Neural cell (in vitro differentiated cells): Measurements from ENCODE around the gene NOP16. TPM values are rescaled to one million over a fixed set of nuclear protein-coding genes. Genes with fewer than 3 reads are reported as not detected.

ENCODE experiments used
- H2AFZ ChIP-seq: fragments of 200-600, 300-800 bp; sonication (generic), shearing (Covaris generic); 2 replicates; pipeline ENCODE4 v1.6.0; 2014; ENCODE audit warnings: low read depth, mild to moderate bottlenecking, antibody characterized with exemption, low read length, moderate library complexity
- H3F3A ChIP-seq: fragments of 200-600 bp; shearing (Covaris generic); 2 replicates; pipeline ENCODE4 v1.6.1; 2016; ENCODE audit warnings: mild to moderate bottlenecking, moderate library complexity, mixed read lengths, antibody characterized with exemption, low read length; ENCODE audit not compliant: insufficient read depth, poor library complexity, severe bottlenecking
- H3K27ac ChIP-seq: fragments of 200-600, 300-800 bp; sonication (generic), shearing (Covaris generic); 2 replicates; pipeline ENCODE4 v1.5.1; 2014; ENCODE audit warnings: mild to moderate bottlenecking, low read length, moderate library complexity
- H3K27me3 ChIP-seq: fragments of 300-800, 200-600 bp; sonication (generic), shearing (Covaris generic); 2 replicates; pipeline ENCODE4 v1.6.0; 2014; ENCODE audit warnings: mild to moderate bottlenecking, low read depth, low read length, moderate library complexity; ENCODE audit not compliant: insufficient read depth
- H3K36me3 ChIP-seq: fragments of 300-800, 200-600 bp; sonication (generic), shearing (Covaris generic); 2 replicates; pipeline ENCODE4 v1.5.1; 2014; ENCODE audit warnings: mild to moderate bottlenecking, antibody characterized with exemption, low read length, moderate library complexity; ENCODE audit not compliant: insufficient read depth
- H3K4me2 ChIP-seq: fragments of 300-800, 200-600 bp; sonication (generic), shearing (Covaris generic); 2 replicates; pipeline ENCODE4 v1.6.0; 2014; ENCODE audit warnings: mild to moderate bottlenecking, low read length
- H3K4me3 ChIP-seq: fragments of 300-800, 200-600 bp; sonication (generic), shearing (Covaris generic); 2 replicates; pipeline ENCODE4 v1.5.1; 2014; ENCODE audit warnings: mild to moderate bottlenecking, low read length, moderate library complexity
- H3K79me2 ChIP-seq: fragments of 200-600 bp; shearing (Covaris generic); replicated peaks from 2 replicates; pipeline ENCODE4 v1.6.0; 2014; ENCODE audit warnings: mild to moderate bottlenecking, low read length, moderate library complexity; ENCODE audit not compliant: insufficient read depth
- H3K9ac ChIP-seq: fragments of 300-800, 200-600 bp; sonication (generic), shearing (Covaris generic); 2 replicates; pipeline ENCODE4 v1.6.1; 2016; ENCODE audit warnings: mild to moderate bottlenecking, low read length, mixed read lengths
- H3K9me2 ChIP-seq: fragments of 200-600 bp; shearing (Covaris generic); 2 replicates; pipeline ENCODE4 v1.6.1; 2016; ENCODE audit warnings: mild to moderate bottlenecking, low read length, mixed read lengths; ENCODE audit not compliant: insufficient read depth
- H3K9me3 ChIP-seq: fragments of 200-600, 300-800 bp; sonication (generic), shearing (Covaris generic); 2 replicates; pipeline ENCODE4 v1.6.1; 2016; ENCODE audit warnings: mild to moderate bottlenecking, mixed run types, low read length, moderate library complexity, mixed read lengths
- H4K20me1 ChIP-seq: fragments of 200-600 bp; shearing (Covaris generic); 2 replicates; pipeline ENCODE4 v1.6.1; 2016; ENCODE audit warnings: mild to moderate bottlenecking, mixed run types; ENCODE audit not compliant: insufficient read depth
- CTCF ChIP-seq: fragments of 450-650 bp; IDR thresholded peaks from 2 replicates; pipeline ENCODE4 v1.5.1; 2014; ENCODE audit warnings: antibody characterized with exemption, mild to moderate bottlenecking, moderate library complexity; ENCODE audit not compliant: poor library complexity, severe bottlenecking
- EP300 ChIP-seq: fragments of 450-650 bp; conservative IDR thresholded peaks from 2 replicates; pipeline ENCODE4 v1.6.1; 2014; ENCODE audit warnings: antibody characterized with exemption, mild to moderate bottlenecking, moderate library complexity; ENCODE audit not compliant: poor library complexity, severe bottlenecking
- EZH2 ChIP-seq: fragments of 200-600, 300-800 bp; shearing (Covaris generic), sonication (generic); IDR thresholded peaks from 2 replicates; pipeline ENCODE4 v1.6.1; 2014; ENCODE audit warnings: antibody characterized with exemption, low read length, borderline replicate concordance, mild to moderate bottlenecking; ENCODE audit not compliant: insufficient read depth, poor library complexity, severe bottlenecking
- MXI1 ChIP-seq: fragments of 450-650 bp; conservative IDR thresholded peaks from 2 replicates; pipeline ENCODE4 v1.6.1; 2014; ENCODE audit warnings: antibody characterized with exemption, mild to moderate bottlenecking; ENCODE audit not compliant: poor library complexity, severe bottlenecking
- POLR2AphosphoS5 ChIP-seq: IDR thresholded peaks from 2 replicates; pipeline ENCODE4 v1.6.1; 2012
- RAD21 ChIP-seq: fragments of 450-650 bp; conservative IDR thresholded peaks from 2 replicates; pipeline ENCODE4 v1.6.1; 2014; ENCODE audit warnings: antibody characterized with exemption, mild to moderate bottlenecking, moderate library complexity
- REST ChIP-seq: IDR thresholded peaks from 2 replicates; pipeline ENCODE4 v1.6.1; 2012; ENCODE audit warnings: borderline replicate concordance
- SMC3 ChIP-seq: fragments of 450-650 bp; conservative IDR thresholded peaks from 2 replicates; pipeline ENCODE4 v1.6.1; 2014; ENCODE audit warnings: antibody characterized with exemption, mild to moderate bottlenecking, moderate library complexity; ENCODE audit not compliant: poor library complexity
- TAF1 ChIP-seq: IDR thresholded peaks from 2 replicates; pipeline ENCODE4 v1.6.1; 2012; ENCODE audit warnings: low read depth
- polyA plus RNA-seq: library from polyadenylated mRNA; depleted of rRNA; stranded (reverse); fragments of >200 nt; gene quantifications from 2 replicates; pipeline ENCODE4 v1.2.3, GENCODE V29; 2014

NOP16 gene
- polyA plus RNA-seq, 1 donor from 2014 or later: 23.9 TPM

GRCh38 chr5:176373100-176373818 is 15.1 kb downstream of the NOP16 start:
- H3K4me2 ChIP-seq: no peak overlapping the region
- H2AFZ ChIP-seq: no peak overlapping the region
- H3K27me3 ChIP-seq: no peaks in the 10 kb centered on the region
- no peaks in the 10 kb centered on the region for H3K36me3 ChIP-seq
- H3K9me3 ChIP-seq: no peaks in the 10 kb centered on the region
- TF ChIP-seq POLR2AphosphoS5: no peak
- TF ChIP-seq RAD21: no peak
- TF ChIP-seq TAF1: no peak
- no peak for TF ChIP-seq SMC3
- TF ChIP-seq EP300: no peak
- H4K20me1 ChIP-seq: no peaks in the 10 kb centered on the region
- H3K27ac ChIP-seq: no peak overlapping the region
- no peak overlapping the region for H3K9ac ChIP-seq
- no peak overlapping the region for H3K4me3 ChIP-seq
- no peaks in the 10 kb centered on the region for H3K9me2 ChIP-seq
- no peaks in the 10 kb centered on the region for H3F3A ChIP-seq
- no peaks in the 10 kb centered on the region for H3K79me2 ChIP-seq

GRCh38 chr5:176371621-176372539 is 16.5 kb downstream of the NOP16 start:
- Histone ChIP-seq H4K20me1 (no peaks in the 10 kb centered on the region), H3K4me2 (no peak overlapping the region), H3F3A (no peaks in the 10 kb centered on the region), H3K9ac (no peak overlapping the region), H3K27ac (no peak overlapping the region), H3K9me3 (no peaks in the 10 kb centered on the region), H2AFZ (no peak overlapping the region), H3K9me2 (no peaks in the 10 kb centered on the region), H3K27me3 (no peaks in the 10 kb centered on the region), H3K4me3 (no peak overlapping the region), H3K36me3 (no peaks in the 10 kb centered on the region), H3K79me2 (no peaks in the 10 kb centered on the region)
- no peak for TF ChIP-seq POLR2AphosphoS5
- TF ChIP-seq REST: no peak
- no peak for TF ChIP-seq EP300
- no peak for TF ChIP-seq TAF1
- TF ChIP-seq MXI1: no peak
- no peak for TF ChIP-seq SMC3
- TF ChIP-seq RAD21: no peak
- TF ChIP-seq CTCF: no peak
- TF ChIP-seq EZH2: no peak
